ENCODE results near the gene BIN1.

BIN1 gene

DNA sequence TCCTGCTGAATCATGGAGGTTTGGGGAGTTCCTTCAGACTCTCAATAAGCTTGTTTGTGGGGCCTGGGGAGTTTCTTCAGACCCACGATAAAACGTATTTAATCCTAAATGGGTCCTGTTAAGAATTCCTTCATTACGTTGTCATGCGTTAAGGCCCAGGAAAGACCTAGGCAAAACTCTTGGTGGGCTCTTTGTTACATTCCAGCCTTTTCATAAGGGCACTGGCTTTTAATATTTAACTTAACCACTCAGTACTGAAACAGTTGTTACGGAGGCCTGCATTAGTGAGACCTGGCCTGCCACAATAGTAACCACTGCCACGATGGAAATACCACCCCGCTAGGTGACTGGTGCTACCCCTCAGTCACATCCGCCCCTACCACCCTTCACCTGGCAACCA lies 17.5 kb upstream of the BIN1 start:
- TF ChIP-seq EZH2 (optimal IDR thresholded peaks at IDR 0.05; ENCODE audit: low read depth, low read length) (no peak), EZH2phosphoT487 (IDR thresholded peaks at IDR 0.05; ENCODE audit: low read length) (no peak)
- TF ChIP-seq, protein P1, sequence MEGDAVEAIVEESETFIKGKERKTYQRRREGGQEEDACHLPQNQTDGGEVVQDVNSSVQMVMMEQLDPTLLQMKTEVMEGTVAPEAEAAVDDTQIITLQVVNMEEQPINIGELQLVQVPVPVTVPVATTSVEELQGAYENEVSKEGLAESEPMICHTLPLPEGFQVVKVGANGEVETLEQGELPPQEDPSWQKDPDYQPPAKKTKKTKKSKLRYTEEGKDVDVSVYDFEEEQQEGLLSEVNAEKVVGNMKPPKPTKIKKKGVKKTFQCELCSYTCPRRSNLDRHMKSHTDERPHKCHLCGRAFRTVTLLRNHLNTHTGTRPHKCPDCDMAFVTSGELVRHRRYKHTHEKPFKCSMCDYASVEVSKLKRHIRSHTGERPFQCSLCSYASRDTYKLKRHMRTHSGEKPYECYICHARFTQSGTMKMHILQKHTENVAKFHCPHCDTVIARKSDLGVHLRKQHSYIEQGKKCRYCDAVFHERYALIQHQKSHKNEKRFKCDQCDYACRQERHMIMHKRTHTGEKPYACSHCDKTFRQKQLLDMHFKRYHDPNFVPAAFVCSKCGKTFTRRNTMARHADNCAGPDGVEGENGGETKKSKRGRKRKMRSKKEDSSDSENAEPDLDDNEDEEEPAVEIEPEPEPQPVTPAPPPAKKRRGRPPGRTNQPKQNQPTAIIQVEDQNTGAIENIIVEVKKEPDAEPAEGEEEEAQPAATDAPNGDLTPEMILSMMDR (IDR thresholded peaks at IDR 0.05; ENCODE audit: low read length) = no peak
- Histone ChIP-seq H3K4me1 (ENCODE audit: low read length) (0 out of 2 replicates have a peak, but pooled peaks cover 5% of the 10 kb centered on the region), H3K27ac (ENCODE audit: low read length) (no peak overlapping the region), H3K9me3 (replicated peaks; ENCODE audit: insufficient read depth, low read length) (no peaks in the 10 kb centered on the region), H3K9ac (ENCODE audit: low read length) (no peak overlapping the region), H3K9me2 (replicated peaks; ENCODE audit: insufficient read depth, low read length) (no peaks in the 10 kb centered on the region), H4K20me1 (ENCODE audit: insufficient read depth, low read length) (no peaks in the 10 kb centered on the region), H3K27me3 (replicated peaks; ENCODE audit: insufficient read depth, low read length) (no peaks in the 10 kb centered on the region), H2AFZ (ENCODE audit: low read length) (no peak overlapping the region), H3K4me2 (ENCODE audit: low read depth, low read length) (no peak overlapping the region), H3K4me3 (ENCODE audit: low read length) (no peak overlapping the region), H3K79me2 (ENCODE audit: low read length) (no peaks in the 10 kb centered on the region), H3F3A (ENCODE audit: insufficient read depth, low read length) (peaks cover 15% of the 10 kb centered on the region), H3K36me3 (replicated peaks; ENCODE audit: insufficient read depth, low read length) (no peaks in the 10 kb centered on the region)
- DNase-seq = no peak

DNA sequence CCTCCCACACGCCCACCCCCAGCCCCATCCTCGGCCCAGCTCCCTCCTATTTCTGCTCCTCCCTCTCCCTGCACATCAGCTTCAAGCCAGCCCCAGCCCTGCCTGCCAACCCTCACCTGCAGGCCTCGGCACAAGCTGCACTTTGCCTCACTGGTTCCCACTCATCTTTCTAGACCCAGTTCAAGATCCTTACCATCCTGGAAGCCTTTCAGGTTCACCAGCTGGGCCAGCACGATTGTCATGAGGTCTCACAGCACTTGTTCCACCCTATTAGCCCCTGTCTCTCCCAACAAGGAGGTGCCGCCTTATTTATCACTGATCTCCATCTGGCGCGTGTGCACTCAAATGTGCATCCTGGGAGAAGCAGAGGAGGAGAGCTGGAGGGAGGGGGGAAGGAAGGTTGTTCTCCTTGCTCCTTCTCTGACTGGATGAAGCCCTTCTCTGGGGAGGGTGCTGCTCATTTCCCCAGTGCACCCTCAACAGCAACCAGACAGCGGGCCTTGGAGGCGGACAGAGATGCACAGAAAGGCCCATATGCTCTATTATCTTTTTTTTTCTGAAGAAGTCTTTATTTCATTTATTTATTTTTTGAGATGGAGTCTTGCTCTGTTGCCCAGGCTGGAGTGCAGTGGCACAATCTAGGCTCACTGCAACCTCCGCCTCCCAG lies 15.5 kb upstream of the BIN1 start:
- no peaks in the 10 kb centered on the region for H3K79me2 ChIP-seq (ENCODE audit: low read length)
- TF ChIP-seq EZH2phosphoT487 (IDR thresholded peaks at IDR 0.05; ENCODE audit: low read length) = no peak
- no peak for TF ChIP-seq EZH2 (optimal IDR thresholded peaks at IDR 0.05; ENCODE audit: low read depth, low read length)
- TF ChIP-seq, protein P1 (IDR thresholded peaks at IDR 0.05; ENCODE audit: low read length) = no peak
- no peaks in the 10 kb centered on the region for H3K4me1 ChIP-seq (ENCODE audit: low read length)
- H3K27ac ChIP-seq (ENCODE audit: low read length) = no peak overlapping the region
- no peaks in the 10 kb centered on the region for H3K9me3 ChIP-seq (replicated peaks; ENCODE audit: insufficient read depth, low read length)
- no peaks in the 10 kb centered on the region for H3K36me3 ChIP-seq (replicated peaks; ENCODE audit: insufficient read depth, low read length)
- no peak for DNase-seq
- no peaks in the 10 kb centered on the region; the same call in 1 of the 2 replicates for H3F3A ChIP-seq (ENCODE audit: insufficient read depth, low read length)
- no peaks in the 10 kb centered on the region for H3K9me2 ChIP-seq (replicated peaks; ENCODE audit: insufficient read depth, low read length)
- no peak overlapping the region for H3K4me2 ChIP-seq (ENCODE audit: low read depth, low read length)
- H3K4me3 ChIP-seq (ENCODE audit: low read length) = no peak overlapping the region
- H2AFZ ChIP-seq (ENCODE audit: low read length) = no peak overlapping the region
- H4K20me1 ChIP-seq (ENCODE audit: insufficient read depth, low read length) = no peaks in the 10 kb centered on the region
- H3K9ac ChIP-seq (ENCODE audit: low read length) = no peak overlapping the region
- H3K27me3 ChIP-seq (replicated peaks; ENCODE audit: insufficient read depth, low read length) = no peaks in the 10 kb centered on the region

DNA sequence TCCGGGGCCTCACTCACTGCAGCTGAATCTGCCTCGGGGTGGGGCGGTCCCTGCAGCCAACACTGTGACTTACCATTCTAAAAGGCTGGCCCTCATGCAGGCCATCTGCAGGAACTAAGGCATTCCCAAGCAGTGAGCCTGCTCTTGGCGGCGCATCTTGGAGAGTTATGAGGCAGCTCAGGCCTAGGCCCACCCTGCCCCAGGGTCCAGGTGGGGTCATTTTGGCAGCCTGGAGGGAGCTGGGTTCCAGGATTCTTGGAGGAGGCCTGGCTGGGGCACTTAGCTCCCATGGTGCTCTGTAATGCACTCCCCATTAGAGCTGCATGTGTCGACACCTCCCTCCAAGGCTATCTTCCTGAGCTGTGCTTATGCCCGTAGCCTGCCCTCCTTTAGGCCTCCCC lies 14.8 kb upstream of the BIN1 start:
- Histone ChIP-seq H3K9me2 (replicated peaks; ENCODE audit: insufficient read depth, low read length) (no peaks in the 10 kb centered on the region), H3K79me2 (ENCODE audit: low read length) (no peaks in the 10 kb centered on the region), H3K36me3 (replicated peaks; ENCODE audit: insufficient read depth, low read length) (no peaks in the 10 kb centered on the region), H3K27ac (ENCODE audit: low read length) (no peak overlapping the region), H3K9me3 (replicated peaks; ENCODE audit: insufficient read depth, low read length) (no peaks in the 10 kb centered on the region), H3K27me3 (replicated peaks; ENCODE audit: insufficient read depth, low read length) (no peaks in the 10 kb centered on the region), H4K20me1 (ENCODE audit: insufficient read depth, low read length) (no peaks in the 10 kb centered on the region), H2AFZ (ENCODE audit: low read length) (no peak overlapping the region), H3K4me2 (ENCODE audit: low read depth, low read length) (no peak overlapping the region), H3K4me3 (ENCODE audit: low read length) (no peak overlapping the region), H3K4me1 (ENCODE audit: low read length) (no peaks in the 10 kb centered on the region), H3K9ac (ENCODE audit: low read length) (no peak overlapping the region), H3F3A (ENCODE audit: insufficient read depth, low read length) (no peaks in the 10 kb centered on the region)
- no peak for TF ChIP-seq EZH2 (optimal IDR thresholded peaks at IDR 0.05; ENCODE audit: low read depth, low read length)
- TF ChIP-seq EZH2phosphoT487 (IDR thresholded peaks at IDR 0.05; ENCODE audit: low read length) = no peak
- TF ChIP-seq, protein P1 (IDR thresholded peaks at IDR 0.05; ENCODE audit: low read length) = no peak
- no peak for DNase-seq
